Midbrain (tissue), 1 donor: ENCODE results near the gene TELO2.

Experiments used
- DNase-seq: peaks from one replicate; lab custom pipeline; 2025; lab: John Stamatoyannopoulos, UW

Gene TELO2

GRCh38 chr16:1556254-1556653, 63.1 kb downstream of the TELO2 start:
- DNase-seq, result no peak

GRCh38 chr16:1557074-1557473, 63.9 kb downstream of the TELO2 start:
- DNase-seq, result no peak

DNA sequence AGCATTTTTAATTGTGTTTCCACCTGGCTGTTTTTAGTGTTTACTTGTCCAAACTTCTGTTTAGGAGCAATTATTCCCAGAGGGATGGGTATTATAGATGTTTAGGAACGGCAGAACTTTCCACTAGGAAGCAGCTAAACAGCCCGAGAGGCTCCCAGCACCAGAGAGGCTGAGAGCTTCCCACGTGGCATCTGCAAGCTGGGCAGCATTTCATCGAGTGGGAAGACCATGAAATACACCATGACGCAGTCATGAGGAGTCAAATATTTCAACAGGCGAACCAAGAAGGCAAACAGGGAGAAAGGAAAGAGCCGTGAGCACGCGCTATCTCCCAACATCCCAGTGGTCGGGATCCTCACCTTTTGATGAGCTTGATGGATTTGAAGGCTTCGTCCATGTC, 64.4 kb downstream of the TELO2 start:
- DNase-seq, result no peak

DNA sequence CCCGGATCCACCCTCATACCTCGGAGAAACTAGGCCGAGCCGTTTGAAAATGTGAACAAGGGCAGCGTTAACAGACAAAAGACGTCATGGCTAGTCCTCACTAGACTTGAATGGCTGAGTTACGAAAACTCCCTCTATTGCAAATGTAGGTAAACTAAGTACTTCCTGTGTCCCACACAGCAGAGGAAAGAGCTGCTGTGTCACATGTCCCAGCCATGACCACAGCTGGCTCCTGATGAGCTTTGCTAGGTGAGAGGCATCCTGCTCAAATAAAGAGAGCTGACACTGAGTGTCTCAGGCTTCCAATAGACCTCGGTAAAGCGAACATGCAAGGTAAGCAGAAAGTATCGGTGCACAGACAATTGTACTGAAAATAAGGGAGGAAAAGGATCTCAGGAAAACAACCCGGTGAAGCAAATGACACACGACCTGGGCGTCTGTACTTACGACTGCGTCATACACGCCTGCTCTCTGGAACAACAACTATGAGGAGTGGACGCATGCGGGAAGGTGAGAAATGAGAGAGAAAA, 66.4 kb downstream of the TELO2 start:
- DNase-seq, result no peak
